ENCODE measurements around the gene SLC16A3. TPM values are rescaled to one million over a fixed set of nuclear protein-coding genes. Genes with fewer than 3 reads are reported as not detected.

The SLC16A3 gene
- total and polyA plus RNA-seq, 9 of the 15 experiments (the other 6 are each of a cell fraction or from before 2014, with no cell fraction given) = 0.11 to 5.4 (median 1.2) TPM; not detected in 2

DNA sequence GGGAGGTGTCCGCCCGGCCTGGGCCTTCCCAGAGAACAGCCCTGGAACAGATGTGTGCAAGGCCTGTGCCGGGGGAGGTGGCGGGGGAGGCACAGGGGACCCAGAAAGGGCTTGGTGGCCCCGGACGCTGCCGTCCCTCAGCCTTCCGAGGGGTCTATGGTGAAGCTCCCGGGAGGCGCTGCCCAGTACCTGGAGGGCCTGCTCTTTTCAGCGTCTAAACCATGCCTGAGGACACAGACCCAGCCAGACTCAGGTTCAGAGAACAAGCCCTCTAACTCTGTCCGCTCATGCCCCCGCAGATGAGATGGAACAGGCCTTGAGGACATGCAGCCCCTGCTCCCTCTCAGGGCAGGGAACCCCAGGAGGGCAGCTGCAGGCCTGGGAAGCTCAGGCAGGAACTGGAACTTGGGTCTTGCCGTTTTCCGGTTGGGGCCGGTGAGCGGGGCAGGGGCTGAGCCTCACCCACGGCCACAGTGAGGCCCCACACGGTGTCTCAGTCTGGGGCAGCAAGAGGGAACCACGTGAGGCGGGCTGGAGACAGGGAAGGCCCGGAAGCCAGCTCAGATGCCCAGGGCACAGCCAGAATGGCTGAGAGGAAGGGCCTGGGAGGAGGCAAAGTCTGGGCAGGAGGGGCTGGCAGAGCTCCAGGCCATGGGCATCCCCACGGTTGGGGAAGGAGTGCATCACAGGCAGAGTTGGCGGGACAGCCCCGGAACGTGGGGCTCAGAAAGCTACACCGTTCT lies 12.5 kb downstream of the SLC16A3 start (continued):
- TF ChIP-seq RERE (CRISPR knock-in tag; IDR thresholded peaks at IDR 0.05; ENCODE audit: borderline replicate concordance) (no peak), PRDM10 (IDR thresholded peaks at IDR 0.05; ENCODE audit: partially characterized antibody) (peak; percentile 38), MCM3 (IDR thresholded peaks at IDR 0.05) (no peak), STAG1 (CRISPR knock-in tag; IDR thresholded peaks at IDR 0.05; ENCODE audit: borderline replicate concordance) (no peak), E2F8 (IDR thresholded peaks at IDR 0.05; ENCODE audit: low read depth, partially characterized antibody) (no peak), RBM22 (IDR thresholded peaks at IDR 0.05; ENCODE audit: low read depth, low read length, poor library complexity, severe bottlenecking) (peak; percentile 65)
- TF ChIP-seq, protein P1, sequence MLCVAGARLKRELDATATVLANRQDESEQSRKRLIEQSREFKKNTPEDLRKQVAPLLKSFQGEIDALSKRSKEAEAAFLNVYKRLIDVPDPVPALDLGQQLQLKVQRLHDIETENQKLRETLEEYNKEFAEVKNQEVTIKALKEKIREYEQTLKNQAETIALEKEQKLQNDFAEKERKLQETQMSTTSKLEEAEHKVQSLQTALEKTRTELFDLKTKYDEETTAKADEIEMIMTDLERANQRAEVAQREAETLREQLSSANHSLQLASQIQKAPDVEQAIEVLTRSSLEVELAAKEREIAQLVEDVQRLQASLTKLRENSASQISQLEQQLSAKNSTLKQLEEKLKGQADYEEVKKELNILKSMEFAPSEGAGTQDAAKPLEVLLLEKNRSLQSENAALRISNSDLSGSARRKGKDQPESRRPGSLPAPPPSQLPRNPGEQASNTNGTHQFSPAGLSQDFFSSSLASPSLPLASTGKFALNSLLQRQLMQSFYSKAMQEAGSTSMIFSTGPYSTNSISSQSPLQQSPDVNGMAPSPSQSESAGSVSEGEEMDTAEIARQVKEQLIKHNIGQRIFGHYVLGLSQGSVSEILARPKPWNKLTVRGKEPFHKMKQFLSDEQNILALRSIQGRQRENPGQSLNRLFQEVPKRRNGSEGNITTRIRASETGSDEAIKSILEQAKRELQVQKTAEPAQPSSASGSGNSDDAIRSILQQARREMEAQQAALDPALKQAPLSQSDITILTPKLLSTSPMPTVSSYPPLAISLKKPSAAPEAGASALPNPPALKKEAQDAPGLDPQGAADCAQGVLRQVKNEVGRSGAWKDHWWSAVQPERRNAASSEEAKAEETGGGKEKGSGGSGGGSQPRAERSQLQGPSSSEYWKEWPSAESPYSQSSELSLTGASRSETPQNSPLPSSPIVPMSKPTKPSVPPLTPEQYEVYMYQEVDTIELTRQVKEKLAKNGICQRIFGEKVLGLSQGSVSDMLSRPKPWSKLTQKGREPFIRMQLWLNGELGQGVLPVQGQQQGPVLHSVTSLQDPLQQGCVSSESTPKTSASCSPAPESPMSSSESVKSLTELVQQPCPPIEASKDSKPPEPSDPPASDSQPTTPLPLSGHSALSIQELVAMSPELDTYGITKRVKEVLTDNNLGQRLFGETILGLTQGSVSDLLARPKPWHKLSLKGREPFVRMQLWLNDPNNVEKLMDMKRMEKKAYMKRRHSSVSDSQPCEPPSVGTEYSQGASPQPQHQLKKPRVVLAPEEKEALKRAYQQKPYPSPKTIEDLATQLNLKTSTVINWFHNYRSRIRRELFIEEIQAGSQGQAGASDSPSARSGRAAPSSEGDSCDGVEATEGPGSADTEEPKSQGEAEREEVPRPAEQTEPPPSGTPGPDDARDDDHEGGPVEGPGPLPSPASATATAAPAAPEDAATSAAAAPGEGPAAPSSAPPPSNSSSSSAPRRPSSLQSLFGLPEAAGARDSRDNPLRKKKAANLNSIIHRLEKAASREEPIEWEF (CRISPR knock-in tag; IDR thresholded peaks at IDR 0.05) = no peak
